ENCODE data around the gene WDCP. TPM values are rescaled to one million over a fixed set of nuclear protein-coding genes. Genes with fewer than 3 reads are reported as not detected.
"Not testable (repeated sequence)": the region's sequence is repeated elsewhere in the genome, so short reads cannot be mapped to it uniquely, and the experiment has no call there.

Gene WDCP
- total and polyA plus RNA-seq, 9 donors = 3.8 to 16.0 (median 11.5) TPM

DNA sequence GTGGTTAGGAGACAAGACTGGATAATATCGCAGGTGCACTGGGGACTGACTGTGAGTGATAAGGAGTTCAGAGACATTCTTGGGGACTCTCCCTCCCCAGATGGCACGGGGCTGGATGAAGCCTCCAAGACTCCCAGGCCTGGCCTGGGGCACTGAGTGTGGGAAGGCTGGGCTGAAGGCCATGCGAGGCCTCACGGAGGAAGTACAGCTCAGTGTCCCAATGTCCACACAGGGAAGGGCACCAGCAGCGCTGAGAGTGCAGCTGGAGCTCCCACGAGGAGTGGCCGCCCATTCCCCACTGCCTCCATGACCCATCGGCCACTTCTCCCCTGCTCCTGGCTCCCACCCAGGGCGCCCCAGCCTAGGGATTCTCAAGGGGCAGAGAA is 30.8 kb downstream of the WDCP start:
- WGBS, 3 donors = 77 to 82% (median 80%) methylated on average over 9 of the region's 9 CpGs

GRCh38 chr2:24015562-24016375 is 31.4 kb downstream of the WDCP start:
- DNase-seq = no peak
- Histone ChIP-seq H3K4me1 (ENCODE audit: insufficient read depth) (no peaks in the 10 kb centered on the region), H3K36me3 (no peaks in the 10 kb centered on the region), H3K4me3 (no peak overlapping the region), H3K9me3 (no peaks in the 10 kb centered on the region), H3K27ac (no peak overlapping the region), H3K27me3 (no peaks in the 10 kb centered on the region)
- 64 to 77% (median 65%) methylated on average over 9 to 11 of the region's 11 CpGs for WGBS, 3 donors
- TF ChIP-seq, protein P1, sequence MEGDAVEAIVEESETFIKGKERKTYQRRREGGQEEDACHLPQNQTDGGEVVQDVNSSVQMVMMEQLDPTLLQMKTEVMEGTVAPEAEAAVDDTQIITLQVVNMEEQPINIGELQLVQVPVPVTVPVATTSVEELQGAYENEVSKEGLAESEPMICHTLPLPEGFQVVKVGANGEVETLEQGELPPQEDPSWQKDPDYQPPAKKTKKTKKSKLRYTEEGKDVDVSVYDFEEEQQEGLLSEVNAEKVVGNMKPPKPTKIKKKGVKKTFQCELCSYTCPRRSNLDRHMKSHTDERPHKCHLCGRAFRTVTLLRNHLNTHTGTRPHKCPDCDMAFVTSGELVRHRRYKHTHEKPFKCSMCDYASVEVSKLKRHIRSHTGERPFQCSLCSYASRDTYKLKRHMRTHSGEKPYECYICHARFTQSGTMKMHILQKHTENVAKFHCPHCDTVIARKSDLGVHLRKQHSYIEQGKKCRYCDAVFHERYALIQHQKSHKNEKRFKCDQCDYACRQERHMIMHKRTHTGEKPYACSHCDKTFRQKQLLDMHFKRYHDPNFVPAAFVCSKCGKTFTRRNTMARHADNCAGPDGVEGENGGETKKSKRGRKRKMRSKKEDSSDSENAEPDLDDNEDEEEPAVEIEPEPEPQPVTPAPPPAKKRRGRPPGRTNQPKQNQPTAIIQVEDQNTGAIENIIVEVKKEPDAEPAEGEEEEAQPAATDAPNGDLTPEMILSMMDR (IDR thresholded peaks at IDR 0.05) = no peak
- TF ChIP-seq EP300 (IDR thresholded peaks at IDR 0.05) (no peak), POLR2A (IDR thresholded peaks at IDR 0.05) (no peak)
- intact Hi-C loops (cut with DNase I) = no loop called here

More for the DNA sequence above, 30.8 kb downstream of the WDCP start:
- no peak overlapping the region for H3K4me3 ChIP-seq
- TF ChIP-seq EP300 (IDR thresholded peaks at IDR 0.05) (no peak), POLR2A (IDR thresholded peaks at IDR 0.05) (no peak)
- TF ChIP-seq, protein P1 (IDR thresholded peaks at IDR 0.05) = no peak
- intact Hi-C loops (cut with DNase I) = no loop called here
- DNase-seq = no peak
- H3K27me3 ChIP-seq = no peaks in the 10 kb centered on the region
- H3K9me3 ChIP-seq = no peaks in the 10 kb centered on the region
- no peaks in the 10 kb centered on the region for H3K36me3 ChIP-seq
- H3K4me1 ChIP-seq (ENCODE audit: insufficient read depth) = no peaks in the 10 kb centered on the region
- no peak overlapping the region for H3K27ac ChIP-seq

DNA sequence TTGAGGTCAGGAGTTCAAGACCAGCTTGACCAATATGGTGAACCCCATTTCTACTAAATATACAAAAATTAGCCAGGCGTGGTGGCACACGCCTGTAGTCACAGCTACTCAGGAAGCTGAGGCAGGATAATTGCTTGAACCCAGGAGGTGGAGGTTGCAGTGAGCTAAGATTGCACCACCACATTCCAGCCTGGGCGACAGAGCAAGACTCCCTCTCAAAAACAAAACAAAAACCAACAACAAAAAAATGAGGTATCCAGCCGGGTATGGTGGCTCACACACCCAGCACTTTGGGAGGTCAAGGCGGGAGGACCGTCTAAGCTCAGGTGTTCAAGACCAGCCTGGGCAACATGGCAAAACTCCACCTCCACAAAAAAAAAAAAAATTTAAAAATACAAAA is 32.3 kb downstream of the WDCP start:
- H3K27me3 ChIP-seq; H3K36me3 ChIP-seq; H3K9me3 ChIP-seq; H3K4me1 ChIP-seq (ENCODE audit: insufficient read depth); H3K27ac ChIP-seq; H3K4me3 ChIP-seq; intact Hi-C loops (cut with DNase I); DNase-seq: not testable (repeated sequence)
- 84 to 91% (median 84%) methylated on average over 6 of the region's 6 CpGs for WGBS, 3 donors

- H3K27ac ChIP-seq = no peak overlapping the region
- 74 to 84% (median 81%) methylated on average over 9 of the region's 9 CpGs for WGBS, 3 donors
- no peaks in the 10 kb centered on the region for H3K27me3 ChIP-seq
- H3K36me3 ChIP-seq = no peaks in the 10 kb centered on the region
- peaks cover 3% of the 10 kb centered on the region for H3K4me1 ChIP-seq (ENCODE audit: insufficient read depth)
- intact Hi-C loops (cut with DNase I) = no loop called here
- H3K9me3 ChIP-seq = no peaks in the 10 kb centered on the region
- TF ChIP-seq, protein P1 (IDR thresholded peaks at IDR 0.05) = no peak
- TF ChIP-seq POLR2A (IDR thresholded peaks at IDR 0.05) (no peak), EP300 (IDR thresholded peaks at IDR 0.05) (no peak)
- DNase-seq = no peak
- no peak overlapping the region for H3K4me3 ChIP-seq
These were observed 34.5 kb downstream of the WDCP start for GRCh38 chr2:24012521-24013188.
